NCI-H187 (cell line): ENCODE measurements around the gene PLXNB1.

Experiments
- DNase-seq, 2 experiments: peaks; one replicate each; lab custom pipeline; 2025; lab: John Stamatoyannopoulos, UW

PLXNB1 gene

DNA sequence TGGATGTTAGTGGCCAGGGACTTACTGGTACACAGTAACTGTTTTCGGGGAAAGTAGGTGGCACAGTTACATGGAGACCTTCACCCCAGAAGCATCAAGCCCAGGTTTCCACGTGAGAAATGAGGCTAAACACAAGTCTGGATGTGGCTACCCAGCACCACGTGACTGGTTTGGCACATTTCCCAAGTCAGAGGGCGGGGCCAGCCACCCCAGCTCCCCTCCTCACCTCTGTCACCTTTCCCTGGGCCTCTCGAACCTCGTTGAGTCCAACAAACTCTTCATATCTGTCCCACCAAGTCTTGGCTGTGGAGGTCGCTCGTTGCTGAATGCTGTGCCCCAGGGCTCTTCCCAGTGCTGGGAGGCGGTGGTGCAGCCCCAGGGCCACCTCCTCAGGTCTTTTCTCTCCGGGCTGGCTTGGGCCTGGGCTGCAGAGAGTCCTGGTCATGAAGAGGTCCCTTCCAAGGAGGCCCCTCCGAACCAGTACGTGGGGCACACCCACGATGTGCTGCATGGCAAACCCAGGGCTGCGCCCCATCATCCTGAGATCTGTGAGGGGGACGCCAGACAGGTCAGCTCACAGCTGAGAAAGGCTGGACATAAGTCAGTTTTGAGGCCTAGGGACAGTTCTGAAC lies 4.8 kb upstream of the PLXNB1 start:
- DNase-seq = no peak

- no peak for DNase-seq
Measured at GRCh38 chr3:48433472-48434118, 3.7 kb upstream of the PLXNB1 start.

DNA sequence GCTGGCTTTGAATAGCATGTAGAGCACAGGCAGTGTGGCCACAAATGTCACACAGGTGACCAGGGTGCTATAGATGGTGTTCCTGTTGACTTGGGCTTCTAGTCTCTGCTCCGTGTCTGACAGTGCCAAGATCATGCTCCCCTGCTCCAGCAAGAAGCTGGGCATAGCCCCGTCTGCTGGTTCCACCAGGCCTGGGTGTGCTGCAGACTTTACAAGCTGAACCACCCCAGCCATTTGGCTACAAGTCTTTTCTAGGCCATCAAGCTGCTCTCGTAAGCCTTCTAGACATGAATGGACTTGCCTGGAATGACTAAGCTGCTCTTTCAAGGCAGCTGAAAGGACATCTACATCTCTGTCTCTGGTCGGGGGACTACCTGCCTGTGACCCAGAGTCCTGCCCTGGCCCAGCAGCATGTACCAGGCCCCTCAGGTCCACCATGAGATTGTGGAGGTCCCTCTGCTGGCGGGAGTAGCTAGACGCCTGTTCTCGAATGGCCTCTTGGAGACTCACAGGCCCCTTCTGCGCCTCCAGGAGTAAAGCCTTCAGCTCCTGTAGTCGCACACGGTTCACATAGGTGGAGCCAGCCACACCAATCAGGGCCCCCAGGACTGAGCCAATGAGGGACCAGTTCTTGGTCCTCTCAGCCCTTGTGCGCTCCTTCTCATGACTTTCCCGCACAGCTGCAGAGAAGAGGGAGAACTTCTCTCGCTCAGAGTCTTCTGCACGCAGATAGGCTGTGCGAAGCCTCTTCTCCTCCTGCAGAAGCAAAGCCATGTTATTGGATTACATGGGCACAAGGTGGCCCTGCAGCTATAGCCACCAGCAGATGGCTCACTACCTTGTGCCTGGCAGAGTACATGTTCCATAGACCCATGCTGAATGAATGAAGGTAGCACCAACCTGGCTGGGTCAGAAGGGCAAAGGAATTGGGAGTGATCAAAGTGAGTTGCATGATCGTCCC lies 2.8 kb upstream of the PLXNB1 start:
- no peak for DNase-seq

- no peak for DNase-seq
Measured at GRCh38 chr3:48431224-48432029, 1.5 kb upstream of the PLXNB1 start.

DNA sequence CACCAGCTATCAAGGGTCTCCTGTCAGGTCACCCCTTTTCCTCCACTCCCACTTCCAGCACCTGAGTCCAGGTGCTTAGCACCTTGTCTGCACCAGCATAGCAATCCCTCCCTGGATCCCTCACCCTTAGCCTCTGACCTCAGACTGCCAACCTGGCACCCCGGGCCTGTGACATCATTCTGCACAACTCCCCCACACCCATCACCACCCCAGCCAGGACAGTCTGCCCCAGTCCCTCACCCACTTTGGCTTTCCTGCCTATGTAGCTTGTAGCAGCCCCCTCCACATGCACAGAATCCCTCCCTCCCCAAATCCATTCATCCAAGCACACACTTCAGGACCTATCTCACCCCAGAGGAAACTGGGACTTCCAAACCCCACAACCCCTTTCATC lies 819 bp upstream of the PLXNB1 start:
- no peak for DNase-seq

GRCh38 chr3:48429317-48429959 lies 448 bp downstream of the PLXNB1 start:
- DNase-seq = peak; percentile 16 to 38

DNA sequence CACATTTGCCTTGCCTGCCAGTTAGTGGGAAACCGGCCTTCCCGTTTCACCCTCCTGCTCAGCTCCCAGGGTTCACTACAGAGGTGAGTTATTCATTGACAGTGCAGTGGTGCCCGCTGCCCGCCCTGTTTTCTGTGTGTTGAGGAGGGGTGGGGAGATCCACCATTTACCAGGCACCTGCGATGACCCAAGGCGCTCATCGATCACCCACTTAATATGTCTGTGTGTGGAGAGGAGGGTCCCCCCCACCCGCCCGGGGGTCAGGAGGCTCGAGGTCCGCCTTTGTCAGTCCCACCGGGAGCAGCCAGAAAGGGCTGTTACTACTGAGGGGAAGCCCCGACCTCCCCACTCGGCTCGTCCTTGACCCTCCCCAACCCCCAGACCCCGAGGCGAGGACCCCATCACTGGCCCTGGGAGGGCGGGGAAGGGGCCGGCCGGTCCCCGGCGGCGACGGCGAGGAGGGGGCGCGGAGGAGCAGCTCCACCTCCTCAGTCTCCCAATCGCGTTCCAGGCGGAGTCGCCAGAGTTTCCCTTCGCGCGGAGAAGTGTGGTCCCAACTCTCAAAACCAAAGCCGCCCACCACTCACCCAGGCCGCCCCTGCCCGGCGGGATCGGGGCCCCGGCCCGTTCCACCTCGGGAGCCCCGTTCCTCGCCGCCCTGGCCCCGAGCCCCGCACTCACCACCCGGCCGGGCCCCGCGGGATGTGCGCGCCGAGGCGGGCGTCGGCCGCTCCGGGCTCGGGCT lies 1.1 kb downstream of the PLXNB1 start:
- peak in 1 of 2 experiments; percentile 0 for DNase-seq

GRCh38 chr3:48428088-48428571 lies 1.8 kb downstream of the PLXNB1 start:
- DNase-seq = no peak

DNA sequence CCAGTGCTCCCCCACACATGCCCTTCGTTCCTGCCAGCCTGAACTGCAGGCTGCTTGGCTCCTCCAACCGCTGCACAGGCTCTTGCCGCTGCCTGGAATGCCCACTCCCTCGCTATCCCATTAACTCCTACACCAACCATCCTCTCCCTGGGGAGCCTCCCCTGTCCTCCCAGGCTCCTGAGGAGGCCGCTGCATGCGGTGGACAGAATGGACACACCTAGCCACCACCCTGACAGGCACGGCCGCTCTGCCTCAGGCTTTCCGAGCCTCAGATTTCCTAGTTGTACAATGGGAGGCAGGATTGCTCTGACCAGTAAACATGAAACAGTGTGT lies 2.3 kb downstream of the PLXNB1 start:
- no peak for DNase-seq

DNA sequence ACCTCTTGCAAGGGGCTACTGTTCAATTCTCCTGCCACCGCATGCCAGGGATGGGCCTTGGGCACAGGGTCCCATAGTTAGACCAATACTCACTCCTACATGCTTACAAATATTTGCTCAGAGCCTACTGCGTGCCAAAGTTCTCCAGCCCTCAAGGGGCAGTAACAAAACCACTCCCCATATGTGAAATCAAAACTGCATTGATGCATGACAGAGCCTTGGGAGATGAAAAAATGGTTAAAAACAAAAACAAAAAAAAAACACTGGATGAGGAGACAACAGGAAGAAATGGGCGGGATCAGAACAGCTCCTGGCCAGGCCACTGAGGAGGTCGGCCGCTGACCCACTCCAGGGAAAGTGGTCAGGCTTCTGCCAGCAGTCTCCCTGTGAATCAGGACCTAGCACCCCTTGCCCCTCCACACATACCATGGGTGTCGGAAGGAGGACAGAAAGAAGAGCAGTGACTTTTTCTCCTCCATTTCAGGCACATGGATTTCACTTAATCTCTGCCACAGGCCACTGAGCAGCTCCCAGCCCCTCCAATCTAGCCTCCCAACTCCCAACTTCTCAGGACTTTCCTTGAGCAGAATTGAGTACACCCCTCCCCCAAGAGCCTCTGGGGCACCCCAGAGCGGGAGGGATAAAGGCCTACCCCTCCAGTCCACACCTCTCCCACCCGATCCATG lies 2.8 kb downstream of the PLXNB1 start:
- DNase-seq = no peak

DNA sequence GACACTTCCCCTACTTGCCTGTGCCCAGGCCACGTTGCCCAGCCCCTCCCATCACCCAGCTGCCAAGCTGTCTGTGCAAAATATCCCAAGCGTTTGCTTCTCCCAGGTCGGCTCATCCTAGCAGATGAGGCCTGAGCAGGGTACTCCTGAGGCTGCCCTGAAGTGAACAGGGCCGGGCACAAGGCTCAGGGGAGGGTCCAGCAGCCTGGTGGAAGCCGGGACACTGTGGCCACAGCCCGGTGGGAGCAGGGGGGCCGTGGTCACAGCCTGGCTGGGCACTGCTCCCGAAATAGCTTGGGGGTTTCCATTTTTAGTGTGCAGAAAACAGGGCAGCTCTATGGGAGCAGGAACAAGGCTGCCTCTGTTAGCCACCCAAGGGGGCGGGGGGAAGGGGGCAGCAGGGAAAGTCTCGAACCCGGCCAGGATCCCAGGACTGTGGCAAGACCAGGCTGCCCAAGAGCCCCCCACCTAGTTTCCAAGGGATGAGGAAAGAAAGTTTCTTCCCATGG lies 3.4 kb downstream of the PLXNB1 start:
- DNase-seq = no peak

DNA sequence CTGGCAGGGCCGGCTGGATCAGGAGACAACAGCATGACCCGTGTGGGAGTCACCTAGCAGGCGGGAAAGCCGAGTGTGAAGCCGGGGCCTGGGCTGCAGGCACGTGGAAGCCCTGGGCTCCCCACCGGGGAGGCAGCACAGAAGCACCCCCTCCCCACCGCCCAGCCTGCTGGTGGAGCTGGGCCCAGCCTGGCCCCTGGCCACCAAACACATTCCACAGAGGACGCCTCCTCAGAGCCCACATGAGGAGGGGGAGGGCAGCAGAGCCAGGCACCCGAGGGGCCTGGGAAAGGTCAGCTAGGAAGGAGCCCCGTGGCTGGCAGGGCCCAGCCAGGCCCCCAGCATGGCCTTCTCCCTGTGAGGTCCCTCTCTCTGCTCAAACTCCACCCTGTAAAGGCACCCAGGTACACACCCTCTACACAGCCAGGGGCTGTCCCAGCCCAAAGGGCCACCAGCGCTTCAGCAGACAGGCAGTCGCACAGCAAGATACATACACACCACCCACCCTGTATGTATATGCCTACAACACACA lies 4.5 kb downstream of the PLXNB1 start:
- DNase-seq = no peak

GRCh38 chr3:48423883-48424695 lies 5.8 kb downstream of the PLXNB1 start:
- no peak for DNase-seq

- no peak for DNase-seq
Measured at GRCh38 chr3:48423241-48423882, 6.5 kb downstream of the PLXNB1 start.

- no peak for DNase-seq
Measured at GRCh38 chr3:48422681-48423080, 7.2 kb downstream of the PLXNB1 start.

GRCh38 chr3:48422272-48422671 lies 7.6 kb downstream of the PLXNB1 start:
- DNase-seq = no peak

DNA sequence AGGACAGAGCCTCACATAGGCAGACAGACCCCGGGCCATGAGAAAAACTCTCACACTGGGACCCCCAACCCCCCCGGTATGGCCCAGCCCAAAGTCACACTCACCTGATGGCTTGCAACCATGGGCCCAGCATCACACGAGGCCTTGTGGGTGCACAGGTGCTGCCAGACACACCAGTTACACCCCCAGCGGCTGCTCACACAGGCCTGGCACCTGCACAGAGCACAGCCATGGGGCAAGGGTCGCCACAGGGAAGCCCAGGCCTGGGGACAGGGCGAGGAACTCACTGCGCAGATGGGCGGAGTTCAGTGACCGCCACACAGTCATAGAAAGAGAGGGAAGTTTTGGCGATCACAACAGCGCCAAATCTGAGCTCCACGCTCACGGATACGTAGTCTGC lies 9.3 kb downstream of the PLXNB1 start:
- no peak for DNase-seq

DNA sequence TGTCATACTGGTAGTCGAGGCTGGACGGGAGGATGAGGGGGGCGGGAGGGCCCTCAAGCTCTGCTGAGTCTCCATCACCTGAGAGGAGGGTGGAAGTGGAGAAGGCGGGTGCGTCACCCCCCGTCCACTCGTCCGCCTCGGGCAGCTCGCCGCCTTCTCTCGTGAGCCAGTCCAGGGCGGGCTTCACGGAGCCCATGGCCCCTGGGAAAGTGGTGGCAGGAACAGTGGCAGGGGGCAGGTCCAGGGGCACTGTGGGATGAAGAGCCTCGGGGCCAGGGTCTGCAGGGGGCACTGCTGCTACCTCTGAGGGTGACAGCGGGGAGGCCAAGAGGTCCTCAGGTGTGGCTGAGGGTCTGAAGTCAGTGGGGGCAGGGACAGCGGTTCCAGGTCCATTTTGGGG lies 10.3 kb downstream of the PLXNB1 start:
- DNase-seq = no peak
